ENCODE results near the gene EXOC6. TPM values are rescaled to one million over a fixed set of nuclear protein-coding genes. Genes with fewer than 3 reads are reported as not detected.

Gene EXOC6
- total RNA-seq, 4 donors from 2014 or later: 10.5 to 82.1 (median 31.7) TPM

GRCh38 chr10:92849576-92850090, 1.3 kb downstream of the EXOC6 start:
- peak overlapping the region in 3 of 4 donors; percentile 87 to 99 (median 98) for H3K4me3 ChIP-seq
- TF ChIP-seq POLR2A (IDR thresholded peaks at IDR 0.05): no peak
- TF ChIP-seq CTCF (IDR thresholded peaks at IDR 0.05): no peak
- H3K27ac ChIP-seq: peak overlapping the region in 1 of 4 donors; percentile 95

GRCh38 chr10:92850185-92850584, 1.9 kb downstream of the EXOC6 start:
- H3K27me3 ChIP-seq: no peaks in the 10 kb centered on the region
- H3K4me3 ChIP-seq: no peak overlapping the region
- H3K27ac ChIP-seq: no peak overlapping the region
- H3K9me3 ChIP-seq: no peaks in the 10 kb centered on the region
- H3K36me3 ChIP-seq: no peaks in the 10 kb centered on the region
- no peak for DNase-seq
- TF ChIP-seq CTCF (IDR thresholded peaks at IDR 0.05) (no peak), POLR2A (IDR thresholded peaks at IDR 0.05) (no peak)
- H3K4me1 ChIP-seq: peaks cover 0 to 3% (median 0%) of the 10 kb centered on the region in 4 donors

More at GRCh38 chr10:92849576-92850090, 1.3 kb downstream of the EXOC6 start:
- H3K36me3 ChIP-seq: no peaks in the 10 kb centered on the region
- H3K4me1 ChIP-seq: peaks cover 0 to 3% (median 0%) of the 10 kb centered on the region in 4 donors
- DNase-seq: no peak
- no peaks in the 10 kb centered on the region for H3K27me3 ChIP-seq
- H3K9me3 ChIP-seq: no peaks in the 10 kb centered on the region

- H3K27ac ChIP-seq: no peak overlapping the region
- H3K4me3 ChIP-seq: no peak overlapping the region
- TF ChIP-seq CTCF (IDR thresholded peaks at IDR 0.05) (no peak), POLR2A (IDR thresholded peaks at IDR 0.05) (no peak)
- H3K4me1 ChIP-seq: peaks cover 0 to 3% (median 0%) of the 10 kb centered on the region in 4 donors
- no peaks in the 10 kb centered on the region for H3K36me3 ChIP-seq
- no peaks in the 10 kb centered on the region for H3K9me3 ChIP-seq
- DNase-seq: no peak
- no peaks in the 10 kb centered on the region for H3K27me3 ChIP-seq
Observed at GRCh38 chr10:92851003-92851402, 2.7 kb downstream of the EXOC6 start.

GRCh38 chr10:92855560-92855959, 7.2 kb downstream of the EXOC6 start:
- no peaks in the 10 kb centered on the region for H3K4me1 ChIP-seq

GRCh38 chr10:92857904-92858514, 9.7 kb downstream of the EXOC6 start:
- no peak for TF ChIP-seq CTCF (IDR thresholded peaks at IDR 0.05)
- no peak for TF ChIP-seq POLR2A (IDR thresholded peaks at IDR 0.05)
- no peaks in the 10 kb centered on the region for H3K4me1 ChIP-seq
- peaks cover 0 to 18% (median 0%) of the 10 kb centered on the region in 4 donors for H3K9me3 ChIP-seq
- H3K4me3 ChIP-seq: no peak overlapping the region
- no peaks in the 10 kb centered on the region for H3K36me3 ChIP-seq
- DNase-seq: no peak
- H3K27ac ChIP-seq: no peak overlapping the region
- no peaks in the 10 kb centered on the region for H3K27me3 ChIP-seq

More at GRCh38 chr10:92855560-92855959, 7.2 kb downstream of the EXOC6 start:
- no peaks in the 10 kb centered on the region for H3K36me3 ChIP-seq
- H3K9me3 ChIP-seq: peaks cover 0 to 18% (median 0%) of the 10 kb centered on the region in 4 donors
- H3K27ac ChIP-seq: no peak overlapping the region
- DNase-seq: no peak
- no peak overlapping the region for H3K4me3 ChIP-seq
- no peaks in the 10 kb centered on the region for H3K27me3 ChIP-seq
- TF ChIP-seq POLR2A (IDR thresholded peaks at IDR 0.05): no peak

- no peaks in the 10 kb centered on the region for H3K27me3 ChIP-seq
- H3K4me1 ChIP-seq: no peaks in the 10 kb centered on the region
- H3K4me3 ChIP-seq: no peak overlapping the region
- DNase-seq: no peak
- H3K9me3 ChIP-seq: no peaks in the 10 kb centered on the region
- no peaks in the 10 kb centered on the region for H3K36me3 ChIP-seq
- TF ChIP-seq POLR2A (IDR thresholded peaks at IDR 0.05) (no peak), CTCF (IDR thresholded peaks at IDR 0.05) (no peak)
- no peak overlapping the region for H3K27ac ChIP-seq
Observed at GRCh38 chr10:92867235-92867634, 18.9 kb downstream of the EXOC6 start.
